K562 (cell line): ENCODE results near the gene PTPRG. TPM values are rescaled to one million over a fixed set of nuclear protein-coding genes. Genes with fewer than 3 reads are reported as not detected.

ENCODE experiments used
- ATAC-seq: fragments of 200-7000 bp; cut with Tn5 transposase; 3 replicates; pipeline ENCODE4 v1.9.1; 2020; ENCODE audit warnings: moderate library complexity
- BruUV-seq: library from RNA; stranded (reverse); fragments of 400-500 nt; replicated peaks from 2 replicates; lab custom pipeline; 2021; lab: Mats Ljungman, UMichigan
- CTCF ChIA-PET: fragments of 300-600 bp; formaldehyde crosslinking; extraction: SDS; loops from one replicate; lab custom pipeline; 2021; ENCODE audit warnings: low intra/inter-chr PET ratio; lab: Yijun Ruan, JAX
- POLR2A ChIA-PET: fragments of 300-600, 350-650 bp; sonication (Branson Sonifier 250); formaldehyde crosslinking; extraction: SDS; loops from one replicate; lab custom pipeline; 2021; ENCODE audit warnings: antibody characterized with exemption, inconsistent platforms; lab: Yijun Ruan, JAX
- DNase-seq, 4 experiments: peaks; one replicate each; pipeline versions ENCODE4 v3.0.0 to v3.0.0-alpha.2; 2011 to 2018; ENCODE audit warnings: low spot score in 3 of 4, mixed read lengths in 3 of 4; ENCODE audit errors: extremely low read depth in 1 of 4
- FAIRE-seq: peaks from 2 replicates; lab custom pipeline; 2011; peaks lifted over from hg19 to GRCh38; lab: Jason Lieb, UNC
- H2AFZ ChIP-seq: 2 replicates; pipeline ENCODE4 v1.6.0; 2011; ENCODE audit warnings: low read depth, low read length, control low read depth, inconsistent platforms
- H3K27ac ChIP-seq: fragments of 200-600 bp; 3 replicates; pipeline ENCODE4 v1.8.0; 2011; ENCODE audit warnings: low read depth, mild to moderate bottlenecking, control low read depth, inconsistent platforms, low read length, moderate library complexity, mixed read lengths; ENCODE audit errors: extremely low read depth
- H3K27me3 ChIP-seq, 2 experiments: fragments of 300-600 bp in 1 of 2; 2 replicates in 1 of 2; 3 replicates in 1 of 2; pipeline versions ENCODE4 v1.6.0 to v1.8.0; 2011; ENCODE audit warnings: inconsistent platforms in 2 of 2, low read length in 2 of 2, mild to moderate bottlenecking in 1 of 2, mixed read lengths in 1 of 2, moderate library complexity in 1 of 2; ENCODE audit not compliant: control insufficient read depth in 2 of 2, insufficient read depth in 2 of 2
- H3K36me3 ChIP-seq: fragments of 300-600 bp; 3 replicates; pipeline ENCODE4 v1.8.0; 2011; ENCODE audit warnings: mild to moderate bottlenecking, low read length, inconsistent platforms; ENCODE audit not compliant: control insufficient read depth, insufficient read depth
- H3K4me1 ChIP-seq, 2 experiments: fragments of 200-600 bp in 1 of 2; replicated peaks in 1 of 2; 2 replicates in 1 of 2; 3 replicates in 1 of 2; pipeline versions ENCODE4 v1.5.1 to v1.8.0; 2011; ENCODE audit warnings: inconsistent platforms in 2 of 2, low read length in 2 of 2, mild to moderate bottlenecking in 1 of 2, mixed read lengths in 1 of 2, moderate library complexity in 1 of 2; ENCODE audit not compliant: control insufficient read depth in 2 of 2, insufficient read depth in 2 of 2
- H3K4me2 ChIP-seq: 2 replicates; pipeline ENCODE4 v1.6.1; 2011; ENCODE audit warnings: low read length, control low read depth, inconsistent platforms, mixed read lengths; ENCODE audit not compliant: insufficient read depth
- H3K4me3 ChIP-seq: fragments of 200-600 bp; sonication (generic), shearing (Covaris generic); 2 replicates; pipeline ENCODE4 v1.5.1; 2016; ENCODE audit warnings: control low read depth, inconsistent platforms
- H3K79me2 ChIP-seq: fragments of 200-600 bp; 3 replicates; pipeline ENCODE4 v1.8.0; 2011; ENCODE audit warnings: low read length, inconsistent platforms; ENCODE audit not compliant: control insufficient read depth, insufficient read depth
- H3K9ac ChIP-seq, 2 experiments: 2 replicates each; pipeline versions ENCODE4 v1.6.0 to v1.6.1; 2011; ENCODE audit warnings: low read depth in 2 of 2, low read length in 2 of 2, control low read depth in 1 of 2, inconsistent platforms in 1 of 2, mild to moderate bottlenecking in 1 of 2, mixed read lengths in 1 of 2; ENCODE audit not compliant: insufficient read depth in 1 of 2
- H3K9me1 ChIP-seq: one replicate; pipeline ENCODE4 v1.6.0; 2011; ENCODE audit warnings: inconsistent platforms, mild to moderate bottlenecking, low read length, moderate library complexity; ENCODE audit not compliant: control insufficient read depth, insufficient read depth
- H3K9me3 ChIP-seq: replicated peaks from 2 replicates; pipeline ENCODE4 v1.5.1; 2011; ENCODE audit warnings: low read depth, low read length, inconsistent platforms; ENCODE audit not compliant: control insufficient read depth, insufficient read depth
- H4K20me1 ChIP-seq: replicated peaks from 2 replicates; pipeline ENCODE4 v1.6.1; 2011; ENCODE audit warnings: low read length, inconsistent platforms, mixed read lengths; ENCODE audit not compliant: control insufficient read depth, insufficient read depth
- EHMT2 ChIP-seq: fragments of 450-650 bp; IDR thresholded peaks from 2 replicates; pipeline ENCODE4 v1.6.1; 2018; ENCODE audit warnings: antibody characterized with exemption
- HMG20B ChIP-seq: fragments of 250-450 bp; sonication (Bioruptor Pico); IDR thresholded peaks from 2 replicates; pipeline ENCODE4 v1.5.0; 2021; ENCODE audit warnings: mild to moderate bottlenecking
- POLR3A ChIP-seq: IDR thresholded peaks from 2 replicates; pipeline ENCODE4 v1.6.1; 2011; ENCODE audit warnings: borderline replicate concordance, mild to moderate bottlenecking, moderate library complexity; ENCODE audit not compliant: insufficient read length, insufficient read depth; ENCODE audit errors: extremely low read depth
- ZNF12 ChIP-seq: sonication (generic); formaldehyde crosslinking; IDR thresholded peaks from 2 replicates; pipeline ENCODE4 v1.4.0; 2020; ENCODE audit warnings: mild to moderate bottlenecking, missing genetic modification reagents
- ZNF121 ChIP-seq: sonication (generic); formaldehyde crosslinking; conservative IDR thresholded peaks from 2 replicates; pipeline ENCODE4 v1.8.0; 2022; ENCODE audit warnings: missing genetic modification reagents
- ZNF347 ChIP-seq: fragments of 450-650 bp; formaldehyde crosslinking; IDR thresholded peaks from 2 replicates; pipeline ENCODE4 v1.4.0; 2020; ENCODE audit warnings: low read depth, mild to moderate bottlenecking, moderate library complexity
- WGBS: fragments of 100-300 bp; shearing (Covaris generic); methylation state at CpG from one replicate; pipeline ENCODE4 v1.1.6; 2016; ENCODE audit warnings: low coverage, mixed read lengths; ENCODE audit not compliant: insufficient coverage; ENCODE audit errors: missing lambda C conversion rate; 5-methylcytosine and 5-hydroxymethylcytosine counted together
- in situ Hi-C: fragments of 300-500 bp; cut with MboI; formaldehyde crosslinking; loops from 4 replicates; pipeline ENCODE4 v1.15.0; 2018; ENCODE audit warnings: inconsistent platforms, mixed read lengths
- intact Hi-C: fragments of 100-400 bp; cut with micrococcal nuclease; formaldehyde crosslinking; loops from 2 replicates; pipeline ENCODE4 v1.14.2; 2022
- polyA plus RNA-seq, 8 experiments: library from polyadenylated mRNA; depleted of rRNA in 4 of 8; stranded (reverse) in 5 of 8; unstranded in 3 of 8; fragments of >200 nt; fragmentation: Nextera tagmentation in 2 of 8; fragmentation: Illumina TruSeq in 1 of 8; extraction: Ambion mirVana in 2 of 8; extraction: Trizol in 1 of 8; gene quantifications; 2 replicates each; pipeline versions ENCODE4 v1.2.1 to v1.2.3, GENCODE V29; 2011 to 2014; ENCODE audit warnings: inconsistent platforms in 1 of 8, missing spikeins in 1 of 8
- total RNA-seq, 7 experiments: library from RNA; depleted of rRNA in 6 of 7; stranded (reverse); fragments of >200 nt in 6 of 7; fragmentation: Illumina TruSeq in 2 of 7; extraction: Trizol in 2 of 7; gene quantifications; 2 replicates each; pipeline versions ENCODE4 v1.2.1 to v1.2.3, GENCODE V29; 2011 to 2021; ENCODE audit warnings: low replicate concordance in 1 of 7
- TF ChIP-seq, protein P1 (sequence below): sonication (generic); formaldehyde crosslinking; IDR thresholded peaks from 2 replicates; pipeline ENCODE4 v1.8.0; 2022; ENCODE audit warnings: mild to moderate bottlenecking, missing genetic modification reagents

PTPRG gene
- total and polyA plus RNA-seq, 9 of the 15 experiments (the other 6 are each of a cell fraction or from before 2014, with no cell fraction given) = 0.16 TPM; not detected in 8

GRCh38 chr3:61796088-61796680 lies 234.8 kb downstream of the PTPRG start:
- H3K4me3 ChIP-seq = no peak overlapping the region
- in situ Hi-C loops (no loop called here), intact Hi-C loops (no loop called here)
- ChIA-PET POLR2A (no interaction called here), CTCF (no interaction called here)
- no TSS peak for BruUV-seq
- H3K4me1 ChIP-seq = no peaks in the 10 kb centered on the region
- no peaks in the 10 kb centered on the region for H4K20me1 ChIP-seq
- H3K79me2 ChIP-seq = no peaks in the 10 kb centered on the region
- H3K27me3 ChIP-seq = no peaks in the 10 kb centered on the region
- no peak overlapping the region for H3K9ac ChIP-seq
- H3K9me1 ChIP-seq = no peaks in the 10 kb centered on the region
- no peak overlapping the region for H2AFZ ChIP-seq
- no peaks in the 10 kb centered on the region for H3K9me3 ChIP-seq
- ATAC-seq (no peak), DNase-seq (no peak), FAIRE-seq (no peak)
- WGBS = 2% methylated on average over 6 of the region's 6 CpGs
- TF ChIP-seq POLR3A (no peak), EHMT2 (no peak), ZNF347 (CRISPR knock-in tag) (no peak), ZNF121 (CRISPR knock-in tag) (no peak), ZNF12 (CRISPR knock-in tag) (no peak), HMG20B (CRISPR knock-in tag) (no peak)
- TF ChIP-seq, protein P1, sequence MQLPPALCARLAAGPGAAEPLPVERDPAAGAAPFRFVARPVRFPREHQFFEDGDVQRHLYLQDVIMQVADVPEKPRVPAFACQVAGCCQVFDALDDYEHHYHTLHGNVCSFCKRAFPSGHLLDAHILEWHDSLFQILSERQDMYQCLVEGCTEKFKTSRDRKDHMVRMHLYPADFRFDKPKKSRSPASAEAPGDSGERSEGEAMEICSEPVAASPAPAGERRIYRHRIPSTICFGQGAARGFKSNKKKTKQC (CRISPR knock-in tag) = no peak
- H3K36me3 ChIP-seq = no peaks in the 10 kb centered on the region
- H3K27ac ChIP-seq = no peak overlapping the region
- H3K4me2 ChIP-seq = no peak overlapping the region
